Measurements from ENCODE around the gene PIPOX.

The PIPOX gene

DNA sequence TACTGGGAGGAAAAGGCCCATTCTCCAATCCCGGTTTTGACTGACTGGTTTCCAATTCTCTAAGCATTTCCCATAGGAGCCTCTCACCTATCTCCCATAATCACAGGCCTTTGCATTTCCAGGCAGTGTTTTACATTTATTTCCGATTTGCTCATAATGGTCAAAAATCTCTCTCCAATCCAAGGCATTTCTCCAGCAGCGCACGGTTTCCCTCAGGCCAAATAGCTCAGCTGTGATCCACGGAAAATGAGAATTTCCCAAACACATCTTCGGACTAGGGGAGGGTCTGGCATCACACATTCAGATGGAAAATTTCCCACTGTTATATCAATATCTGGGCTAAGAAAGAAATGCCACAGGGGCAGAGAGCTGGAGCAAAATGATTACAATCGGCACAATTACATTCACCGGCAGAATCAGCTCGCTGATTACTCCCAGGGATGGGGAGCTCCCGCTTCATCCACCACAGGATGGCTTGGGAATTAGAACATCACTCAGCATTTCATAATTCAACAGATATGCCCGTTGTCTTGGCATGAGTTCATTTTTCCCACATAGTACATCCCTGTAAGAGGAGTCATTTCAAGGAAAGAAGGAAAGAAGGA is 6.7 kb downstream of the PIPOX start:
- DNase-seq: no peak

DNA sequence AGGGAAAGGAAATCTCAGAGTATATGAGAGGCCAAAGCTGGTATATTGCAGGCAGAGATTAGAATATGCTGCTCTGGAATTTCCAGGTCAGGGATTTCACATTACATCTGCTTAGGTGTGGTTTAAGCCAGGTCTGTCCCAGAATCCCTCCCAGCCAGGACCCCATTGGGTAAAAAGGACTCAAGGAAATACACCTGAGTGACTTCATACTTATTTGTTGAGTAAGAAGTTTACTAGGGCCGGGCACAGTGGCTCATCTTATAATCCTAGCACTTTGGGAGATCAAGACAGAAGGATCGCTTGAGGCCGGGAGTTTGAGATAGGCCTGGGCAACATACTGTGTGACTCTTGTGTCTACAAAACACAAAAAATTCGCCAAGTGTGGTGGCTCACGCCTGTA is 7.2 kb downstream of the PIPOX start:
- no peak for DNase-seq

DNA sequence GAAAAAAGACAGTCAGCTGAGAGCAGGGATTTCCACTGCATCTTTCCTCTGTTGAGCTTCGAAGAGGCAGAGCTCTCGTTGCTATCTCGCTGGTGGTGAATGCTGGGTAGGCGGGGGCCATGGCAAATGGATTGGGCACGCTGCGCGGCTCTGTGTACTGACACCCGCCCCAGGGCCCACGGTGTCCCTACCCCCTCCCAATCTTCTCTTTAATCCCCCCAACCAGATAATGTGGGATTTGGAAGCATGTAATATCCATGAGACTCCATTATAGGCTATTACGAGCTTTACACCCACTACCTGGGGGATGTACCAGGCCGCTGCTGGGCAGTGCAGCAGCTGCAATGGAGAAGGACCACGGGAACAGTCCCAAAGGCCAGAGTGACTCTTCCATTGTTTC is 8.3 kb downstream of the PIPOX start:
- no peak for DNase-seq

DNA sequence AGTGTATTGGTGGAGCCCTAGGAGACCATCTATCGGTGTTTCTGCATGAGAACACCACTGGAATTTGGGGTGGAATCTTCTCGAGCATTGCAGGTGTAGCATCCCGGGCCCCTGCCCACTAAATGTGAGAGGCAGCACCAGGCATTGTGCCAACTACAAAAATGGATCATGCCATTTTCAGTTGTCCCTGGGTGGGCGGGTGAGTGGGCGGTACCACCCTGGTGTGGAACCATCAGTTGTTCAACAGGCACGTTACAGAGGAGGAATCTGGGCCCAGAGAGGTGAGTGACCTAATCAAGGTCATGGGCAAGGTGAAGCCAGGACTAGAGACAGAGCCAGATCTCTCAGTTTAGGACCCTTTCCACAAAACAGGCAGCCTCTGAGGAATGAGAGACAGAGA is 8.8 kb downstream of the PIPOX start:
- no peak for DNase-seq

DNA sequence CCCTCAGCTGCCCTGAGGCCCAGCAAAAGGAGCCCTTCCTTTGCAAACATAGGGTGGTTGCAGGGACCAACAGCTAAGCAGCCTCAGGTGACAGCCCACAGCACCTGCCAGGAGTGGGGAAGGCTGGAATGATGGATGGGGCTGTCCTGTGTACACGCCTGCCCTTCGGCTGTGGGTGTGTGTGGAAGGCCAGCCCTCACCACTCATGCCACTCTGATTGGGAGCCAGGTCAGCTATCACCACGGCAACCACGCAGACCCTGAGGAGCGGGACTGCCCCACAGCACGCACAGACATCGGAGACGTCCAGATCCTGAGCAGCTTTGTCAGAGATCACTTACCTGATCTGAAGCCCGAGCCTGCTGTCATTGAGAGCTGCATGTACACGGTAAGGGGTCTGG is 11.9 kb downstream of the PIPOX start:
- DNase-seq: no peak

DNA sequence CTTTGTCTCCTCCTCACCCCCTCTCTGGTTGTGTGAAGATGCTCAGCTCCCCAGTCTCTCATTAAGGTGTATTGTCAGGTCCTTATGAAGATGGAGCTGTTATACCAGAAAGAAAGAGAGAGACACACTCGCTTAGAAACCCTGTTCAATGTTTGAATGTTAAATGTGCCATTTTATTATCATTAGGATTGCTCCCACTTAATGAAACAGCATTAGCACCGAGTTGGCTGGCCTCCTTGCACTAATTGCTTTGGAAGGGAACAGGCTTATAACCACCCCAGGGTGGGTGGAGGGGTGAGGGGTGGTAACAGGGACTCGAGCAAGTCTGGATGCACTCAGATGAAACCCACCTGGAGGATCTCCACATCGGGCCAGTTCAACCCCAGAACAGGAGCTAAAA is 14.4 kb downstream of the PIPOX start:
- no peak for DNase-seq

DNA sequence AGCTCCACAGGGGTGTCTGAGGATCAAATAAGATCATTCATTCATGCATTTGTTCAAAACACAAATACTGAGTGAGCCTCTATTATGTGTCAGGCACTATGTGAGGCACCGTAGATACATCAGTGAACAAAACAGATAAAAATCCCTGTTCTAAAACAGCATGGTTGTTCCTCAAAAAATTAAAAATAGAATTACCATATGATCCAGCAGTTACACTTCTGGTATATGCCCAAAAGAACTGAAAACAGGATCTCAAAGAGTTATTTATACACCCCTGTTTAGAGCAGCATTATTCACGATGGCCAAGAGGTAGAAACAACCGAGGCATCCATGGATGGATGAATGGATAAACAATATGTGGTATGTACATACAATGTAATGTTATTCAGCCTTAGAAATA is 15.4 kb downstream of the PIPOX start:
- no peak for DNase-seq

DNA sequence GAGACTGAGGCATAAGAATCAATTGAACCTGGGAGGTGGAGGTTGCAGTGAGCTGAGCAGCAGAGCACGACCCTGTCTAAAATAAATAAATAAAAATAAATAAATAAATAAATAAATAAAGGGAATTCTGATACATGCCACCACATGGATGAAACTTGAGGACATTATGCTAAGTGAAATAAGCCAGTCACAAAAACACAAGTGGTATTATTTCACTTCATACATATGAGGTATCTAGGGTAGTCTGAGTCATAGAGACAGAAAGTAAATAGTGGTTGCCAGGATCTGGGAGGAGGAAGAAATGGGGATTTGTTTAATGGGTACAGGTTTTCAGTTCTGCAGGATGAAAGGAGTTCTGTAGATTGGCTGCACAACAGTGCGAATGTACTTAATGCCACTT is 16.3 kb downstream of the PIPOX start:
- DNase-seq: no peak

DNA sequence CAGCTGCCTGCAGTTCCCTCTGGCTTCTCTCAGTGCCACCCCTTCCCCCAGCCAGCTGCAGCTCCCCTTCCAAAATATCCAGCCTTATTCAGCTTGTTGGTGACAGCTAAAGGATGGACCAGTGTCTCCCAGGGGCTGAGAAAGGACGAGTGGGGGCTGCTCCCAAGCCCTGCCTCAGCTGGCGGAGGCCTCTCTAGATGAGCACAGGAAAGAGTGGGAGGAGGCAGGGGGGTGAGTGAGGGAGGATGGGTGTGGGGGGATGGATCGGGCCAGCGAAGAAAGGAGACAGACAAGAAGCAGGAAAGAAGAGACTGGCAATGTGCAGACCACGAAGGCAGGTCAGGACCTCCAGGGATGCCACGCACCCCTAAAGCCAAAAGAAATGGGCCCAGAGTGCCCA is 17.5 kb downstream of the PIPOX start:
- DNase-seq: no peak

DNA sequence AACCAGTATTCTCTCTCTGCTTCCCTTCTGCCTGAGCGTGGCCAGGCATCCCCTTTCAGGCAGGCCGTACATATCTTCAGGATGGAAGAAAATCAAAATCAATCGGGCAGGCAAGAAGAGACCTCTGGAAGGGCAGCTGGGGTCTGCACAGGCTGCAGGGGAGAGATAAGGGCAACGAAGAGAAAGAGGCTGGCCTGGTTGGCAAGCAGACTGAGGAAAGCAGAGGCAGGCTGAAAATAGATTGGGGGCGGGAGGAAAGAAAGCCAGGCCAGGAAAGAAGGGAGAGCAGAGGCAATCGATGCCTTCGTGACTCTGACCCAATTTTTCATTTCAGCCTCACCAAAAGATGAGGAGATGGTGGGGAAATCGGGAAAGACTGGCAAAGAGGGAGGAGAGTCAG is 18.1 kb downstream of the PIPOX start:
- DNase-seq: no peak

DNA sequence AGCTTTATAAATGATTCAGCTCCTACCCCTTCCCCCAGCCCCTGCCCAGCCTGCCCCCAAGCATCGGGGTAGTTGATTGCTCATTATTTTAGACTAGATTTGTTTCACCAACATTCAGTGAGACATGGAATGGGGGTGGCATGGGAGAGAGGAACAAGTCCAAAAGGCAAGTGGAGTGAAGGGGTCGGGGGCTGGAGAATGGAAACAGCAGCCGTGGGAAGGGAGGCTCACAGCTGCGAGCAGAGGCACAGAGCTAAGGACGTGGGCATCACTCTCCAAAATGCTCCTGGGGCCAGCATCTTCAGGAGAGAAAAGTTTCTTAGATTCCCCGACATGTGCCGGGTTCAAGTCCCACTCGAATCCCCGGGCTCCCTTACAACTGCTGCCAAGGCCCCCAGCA is 19.3 kb downstream of the PIPOX start:
- DNase-seq: no peak

DNA sequence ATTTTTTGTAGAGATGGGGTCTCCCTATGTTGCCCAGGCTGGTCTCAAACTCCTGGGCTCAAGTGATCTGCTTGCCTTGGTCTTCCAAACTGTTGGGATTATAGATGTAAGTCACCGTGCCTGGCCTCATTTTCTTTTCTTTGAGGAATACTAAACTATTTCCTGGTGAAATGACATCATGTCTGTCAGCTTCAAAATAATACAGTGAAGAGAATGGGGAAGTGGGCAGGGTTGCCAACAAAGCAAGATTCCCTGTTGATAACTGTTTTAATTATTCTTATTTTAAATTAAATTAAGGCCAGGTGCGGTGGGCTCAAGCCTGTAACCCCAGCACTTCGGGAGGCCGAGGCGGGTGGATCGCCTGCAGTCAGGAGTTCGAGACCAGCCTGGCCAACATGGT is 21.1 kb downstream of the PIPOX start:
- no peak for DNase-seq

DNA sequence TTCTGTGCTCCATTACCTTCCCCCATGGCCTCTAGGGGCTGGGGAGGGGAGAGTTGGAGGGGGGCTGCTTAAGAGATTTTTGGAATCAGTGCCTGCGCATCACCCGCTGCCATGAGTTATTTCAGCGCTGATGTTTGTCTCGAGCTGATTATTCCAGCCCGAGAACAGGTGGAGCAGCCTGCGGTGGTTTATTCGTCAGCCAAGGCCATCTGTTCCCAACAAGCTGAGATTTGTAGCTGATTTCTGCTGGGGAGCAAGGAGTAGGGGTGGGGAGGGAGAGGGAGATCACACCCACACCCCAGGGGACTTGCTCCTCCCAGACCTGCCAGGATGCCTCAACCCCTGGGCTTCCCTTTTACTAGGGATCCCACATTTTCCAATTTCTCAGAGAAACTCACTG is 23.1 kb downstream of the PIPOX start:
- no peak for DNase-seq

DNA sequence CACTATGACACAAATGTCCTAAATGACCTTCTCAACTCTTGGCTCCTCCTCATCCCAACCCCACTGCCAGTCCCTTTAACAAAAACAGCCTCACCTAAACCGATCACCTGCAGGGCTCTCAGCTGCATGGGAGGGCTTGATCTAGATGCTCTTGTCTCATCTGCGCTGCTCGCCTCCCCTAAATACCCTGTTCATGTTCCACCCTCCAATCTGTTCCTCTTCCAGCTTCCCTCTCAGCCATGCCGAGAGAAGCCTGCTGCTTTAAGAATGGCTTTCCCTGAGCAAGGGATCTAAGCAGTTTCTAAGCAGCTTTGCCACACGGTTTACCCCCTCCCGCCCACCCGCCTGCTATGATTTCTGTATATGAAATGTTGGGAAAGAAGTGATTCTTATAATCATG is 23.7 kb downstream of the PIPOX start:
- no peak for DNase-seq

DNA sequence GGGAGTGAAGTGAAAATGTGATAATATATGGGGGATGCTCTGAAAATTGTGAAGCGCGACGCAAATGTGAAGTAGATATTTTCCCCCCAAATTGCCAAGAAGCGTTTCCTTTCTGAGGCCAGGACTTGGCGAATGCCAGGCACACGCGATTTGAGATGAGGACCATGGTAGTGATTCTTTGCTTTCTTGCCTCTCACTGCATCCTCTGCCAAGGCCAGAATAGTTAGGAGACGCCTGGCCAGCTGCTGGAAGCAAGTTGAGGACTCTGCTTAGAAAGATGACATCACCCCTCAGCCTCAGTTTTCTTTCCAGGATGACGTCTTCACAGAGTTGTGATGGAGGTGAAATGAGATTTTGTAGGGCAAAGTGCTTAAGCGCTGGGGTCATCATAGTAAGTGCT is 25.9 kb downstream of the PIPOX start:
- no peak for DNase-seq

DNA sequence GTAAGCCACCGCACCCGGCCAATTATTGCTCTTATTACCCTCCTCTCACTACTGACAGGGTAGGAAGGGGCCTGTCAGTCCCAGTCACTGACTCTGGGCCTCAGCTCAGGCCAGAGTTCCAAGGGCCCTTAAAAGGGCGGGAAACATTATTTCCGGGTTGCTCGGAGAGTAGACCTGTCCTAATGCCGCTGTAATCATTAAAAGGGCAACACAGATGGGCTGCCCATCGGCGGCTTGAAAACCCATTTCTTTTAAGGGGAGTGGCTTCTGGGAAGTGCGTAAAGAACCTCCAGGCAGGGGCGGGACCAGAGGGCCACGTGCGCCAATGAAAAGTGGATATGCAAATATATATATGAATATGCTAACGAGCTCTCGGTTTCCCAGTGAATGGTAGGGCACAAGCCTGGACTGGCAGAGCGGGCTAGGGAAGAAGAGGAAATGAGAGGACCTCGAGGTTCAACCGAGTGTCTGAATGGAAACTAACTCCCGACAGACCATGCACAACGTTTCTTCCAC is 26.6 kb downstream of the PIPOX start:
- no peak for DNase-seq

DNA sequence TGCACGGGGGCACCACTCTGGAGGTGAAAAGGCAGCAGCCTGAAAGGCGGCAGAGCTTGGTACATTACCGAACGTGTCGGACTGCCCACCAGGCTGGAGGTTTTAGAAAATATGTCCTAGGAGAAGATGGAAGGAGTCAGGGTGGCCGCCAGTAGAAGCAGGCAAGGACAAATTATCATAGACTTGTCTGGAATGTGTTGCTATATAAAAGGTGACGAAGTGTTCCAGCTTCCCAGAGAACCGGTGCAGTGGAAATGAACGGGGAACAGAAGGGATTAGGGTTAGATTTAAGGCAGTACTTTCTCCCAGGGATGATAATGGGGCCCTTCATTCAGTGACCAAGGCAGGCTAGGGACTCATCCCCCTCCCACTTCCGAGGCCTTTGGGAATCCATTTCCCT is 27.4 kb downstream of the PIPOX start:
- no peak for DNase-seq

DNA sequence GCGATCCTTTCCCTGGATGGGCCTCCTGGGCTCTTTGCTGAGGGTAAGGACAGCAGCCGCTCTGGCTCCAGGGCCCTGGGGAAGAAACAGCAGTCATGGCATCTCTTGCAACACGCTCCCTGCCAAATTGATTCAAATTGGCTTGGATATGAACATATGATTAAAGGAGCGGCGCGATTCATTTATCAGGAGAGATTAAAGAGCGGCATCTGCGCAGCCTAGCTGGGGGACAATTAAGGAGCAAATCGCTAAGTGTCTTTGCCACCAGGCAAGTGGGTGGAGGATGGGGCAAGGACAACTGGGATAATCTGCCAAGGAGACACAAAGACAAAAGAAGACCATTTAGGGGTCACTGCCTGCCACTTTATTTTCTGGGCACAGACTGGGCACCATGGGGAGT is 27.8 kb downstream of the PIPOX start:
- DNase-seq: no peak

DNA sequence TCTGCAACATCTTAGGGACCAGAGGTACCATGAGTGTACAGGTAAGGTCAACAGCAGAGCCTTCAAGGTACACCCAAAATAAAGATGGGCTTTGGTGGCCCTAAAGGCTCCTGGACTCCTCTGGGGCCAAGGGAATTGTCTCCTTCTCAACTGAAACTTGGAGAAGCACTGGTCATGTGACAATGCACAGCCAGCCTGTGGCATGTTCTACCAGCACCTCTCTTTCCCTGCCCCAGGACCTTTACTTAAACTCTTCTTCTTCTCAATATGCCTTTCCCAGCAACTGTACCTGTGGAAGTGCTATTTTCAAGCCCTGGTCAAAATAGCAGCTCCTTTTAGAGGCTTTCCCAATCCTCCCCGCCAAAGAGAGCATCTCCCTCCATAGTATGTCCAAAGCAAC is 28.4 kb downstream of the PIPOX start:
- no peak for DNase-seq

DNA sequence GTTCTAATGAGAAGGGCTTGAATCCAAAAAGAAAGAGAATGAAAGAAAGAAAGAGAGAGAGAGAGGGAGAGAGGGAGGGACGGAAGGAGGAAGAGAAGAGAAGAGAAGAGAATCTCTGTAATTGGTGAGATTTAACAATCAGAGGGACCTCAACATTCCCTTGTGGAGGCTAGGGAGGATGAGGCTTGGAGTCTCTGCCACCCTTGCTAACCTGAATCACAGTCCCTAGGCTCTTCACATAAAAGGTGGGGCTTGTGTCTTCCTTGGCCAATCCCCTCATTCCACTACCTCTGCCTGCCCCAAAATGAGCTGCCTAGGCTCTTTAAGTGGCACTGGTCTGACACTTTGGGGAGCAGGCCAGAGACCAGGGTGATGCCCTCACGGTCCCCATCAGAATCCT is 30.1 kb downstream of the PIPOX start:
- DNase-seq: no peak

DNA sequence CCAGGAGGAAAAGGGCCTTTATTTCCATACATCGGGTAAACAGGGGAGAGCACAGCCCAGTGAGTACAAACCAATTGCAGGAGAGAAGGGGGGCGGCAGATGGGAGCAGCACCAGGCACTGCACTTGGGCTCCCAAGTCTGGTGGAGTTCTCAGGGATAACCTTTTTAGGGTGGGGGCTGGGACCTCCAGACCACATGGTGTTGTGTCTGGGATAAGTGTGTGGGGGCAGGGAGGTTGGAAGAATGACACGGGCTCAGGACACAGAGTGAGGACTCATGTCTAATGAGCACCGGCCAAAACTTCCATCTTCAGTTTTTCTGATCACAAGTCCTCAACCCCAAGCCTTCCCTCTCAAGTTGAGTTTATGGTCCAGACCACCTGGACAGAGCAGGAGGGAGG is 30.6 kb downstream of the PIPOX start:
- no peak for DNase-seq

DNA sequence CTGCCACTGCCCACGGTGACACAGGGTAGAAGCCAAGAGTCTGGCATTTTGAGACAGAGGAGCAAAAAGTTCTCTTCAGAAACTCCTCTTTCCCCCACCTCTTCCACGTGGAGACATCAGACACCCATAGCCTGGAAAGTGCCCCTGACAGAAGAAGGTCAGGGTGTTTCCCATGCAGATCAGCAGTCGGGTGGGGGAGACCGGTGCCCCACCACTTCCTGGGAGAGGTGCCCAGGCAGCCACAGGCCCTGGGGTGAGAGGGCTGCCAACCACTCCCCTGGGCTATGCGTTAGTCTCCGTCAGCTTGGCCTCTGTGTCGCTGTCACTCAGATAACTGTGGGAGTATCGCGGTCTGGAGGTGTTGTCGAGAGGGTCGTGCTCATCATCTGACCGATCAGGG is 31.5 kb downstream of the PIPOX start:
- DNase-seq: no peak

DNA sequence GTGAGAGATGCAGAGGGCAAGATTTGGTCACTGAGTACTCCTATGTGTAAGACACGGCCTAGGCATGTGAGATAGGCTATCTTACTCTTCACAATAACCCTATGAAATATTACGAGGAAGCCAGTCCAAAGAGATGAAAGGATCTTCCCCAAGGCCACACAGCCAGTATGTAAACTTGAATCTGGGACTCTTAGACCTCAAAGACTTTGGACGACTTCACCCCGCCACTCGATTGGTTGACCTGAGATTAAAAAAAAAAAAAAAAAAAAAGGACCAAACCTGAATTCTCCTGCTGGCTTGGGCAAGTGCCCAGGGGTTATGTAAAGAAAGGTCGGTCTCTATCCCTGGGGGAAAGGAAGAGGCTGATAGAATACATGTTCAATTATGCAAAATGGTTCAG is 33.1 kb downstream of the PIPOX start:
- DNase-seq: no peak

DNA sequence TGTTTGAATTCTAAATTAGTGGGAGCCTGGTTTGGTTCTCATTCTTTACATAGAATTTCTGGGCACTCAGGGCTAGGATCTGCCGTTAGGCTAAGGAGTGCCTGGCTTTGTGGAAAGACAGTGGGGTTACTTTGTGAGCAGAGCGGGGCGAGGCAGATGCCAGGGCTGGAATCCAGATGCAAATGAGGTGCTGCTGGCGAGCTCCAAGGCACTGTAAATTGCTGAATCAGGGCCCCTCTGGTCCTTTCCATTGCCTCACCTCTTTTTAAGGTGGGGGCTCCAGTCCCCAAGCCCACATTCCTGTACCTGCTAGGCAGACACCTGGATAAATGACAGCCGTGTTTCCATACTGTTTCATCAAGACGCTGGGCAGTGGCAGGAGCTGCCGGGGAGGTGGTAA is 33.8 kb downstream of the PIPOX start:
- no peak for DNase-seq

DNA sequence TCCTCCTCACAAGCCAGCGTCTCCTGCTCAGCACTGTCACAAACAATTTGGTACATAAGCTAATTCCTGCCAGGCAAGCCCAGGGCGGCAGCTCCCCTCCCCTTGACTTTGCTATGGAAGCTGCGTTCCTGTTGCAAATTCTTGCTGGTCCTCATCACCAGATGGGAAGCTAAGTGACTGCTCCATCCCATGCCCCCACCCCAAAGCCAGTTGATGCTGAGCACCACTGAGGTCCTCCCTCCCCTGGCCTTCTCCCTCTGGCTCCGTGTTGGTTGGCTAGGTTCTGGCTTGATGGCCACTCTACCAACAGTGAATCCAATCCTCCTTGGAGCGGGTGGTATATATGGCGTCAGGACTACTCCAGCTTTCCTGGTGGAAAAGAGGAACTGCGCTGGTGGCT is 34.4 kb downstream of the PIPOX start:
- no peak for DNase-seq

Measured in activated CD4-positive, alpha-beta T cell treated with anti-CD3 and anti-CD28 coated beads, Interleukin-2, amount 50 U/mL, for 16 hours (primary cell).